HG03520 (cell line): ENCODE data around the gene PRLR.

Experiments used
- ATAC-seq: cut with Tn5 transposase; IDR thresholded peaks from one replicate; pipeline ENCODE4 v1.9.1; 2021; ENCODE audit warnings: mild to moderate bottlenecking, moderate library complexity; ENCODE audit not compliant: unreplicated experiment

Gene PRLR

GRCh38 chr5:35236770-35237169 is 6.5 kb upstream of the PRLR start:
- no peak for ATAC-seq

DNA sequence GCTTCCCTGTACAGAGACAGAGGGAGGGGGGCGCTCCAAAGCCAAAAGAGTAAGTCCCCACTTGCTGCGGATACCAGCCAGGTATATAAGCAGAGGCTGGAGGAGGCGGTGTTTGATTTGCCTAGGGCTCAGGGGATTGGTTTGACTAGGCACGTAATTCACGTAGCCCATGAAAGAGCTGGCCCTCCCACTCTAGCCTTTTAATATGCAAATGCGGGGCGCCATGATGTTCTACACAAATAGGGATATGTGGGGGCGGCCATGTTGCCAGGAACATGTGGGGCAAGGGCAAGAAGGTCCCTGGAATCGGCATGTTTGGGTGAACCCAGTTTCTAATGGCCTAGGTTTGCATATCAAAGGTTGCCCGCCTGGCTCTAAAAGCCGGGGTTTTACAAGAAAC is 3.3 kb upstream of the PRLR start:
- no peak for ATAC-seq

DNA sequence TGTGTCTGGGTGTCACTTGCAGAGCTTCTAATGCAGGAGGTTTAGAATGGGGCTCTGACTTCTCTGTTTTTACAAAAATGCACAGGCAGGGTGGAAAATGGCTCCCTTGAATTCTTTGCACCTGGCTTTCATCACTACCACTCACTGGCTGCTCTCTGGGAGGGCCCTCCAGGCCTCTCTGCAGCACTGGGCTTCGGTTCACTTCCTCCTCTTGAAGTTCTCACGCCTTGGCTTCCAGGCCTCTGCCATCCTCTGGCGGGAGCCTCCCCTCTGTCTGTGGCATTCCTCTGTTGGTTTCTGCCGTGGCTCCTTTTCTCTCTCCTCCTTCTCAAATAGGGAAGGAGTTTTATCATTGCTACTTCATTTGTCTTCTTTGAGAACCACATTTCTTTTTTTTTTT is 2.8 kb upstream of the PRLR start:
- ATAC-seq = no peak

DNA sequence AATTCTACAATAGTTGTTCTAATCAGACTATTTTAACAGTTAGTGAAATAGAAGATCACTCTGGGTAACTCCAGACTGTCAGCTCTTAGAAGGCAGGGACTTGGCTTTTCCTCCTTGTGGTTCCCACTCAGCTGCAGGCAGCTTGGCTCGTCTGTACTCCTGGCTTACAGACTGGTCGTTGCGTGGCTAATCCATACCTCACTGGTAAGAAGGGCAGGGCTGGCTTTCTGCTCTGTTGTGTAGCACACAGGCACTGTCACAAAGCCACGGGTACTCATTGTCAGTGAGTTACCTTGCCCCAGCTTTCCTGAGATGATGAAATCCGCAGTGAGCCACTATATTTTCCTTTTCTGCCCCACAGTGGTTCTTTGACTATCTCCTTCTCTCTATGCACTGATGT is 1.8 kb upstream of the PRLR start:
- ATAC-seq = no peak

GRCh38 chr5:35229076-35230037 is 930 bp downstream of the PRLR start:
- peak; percentile 54 for ATAC-seq

DNA sequence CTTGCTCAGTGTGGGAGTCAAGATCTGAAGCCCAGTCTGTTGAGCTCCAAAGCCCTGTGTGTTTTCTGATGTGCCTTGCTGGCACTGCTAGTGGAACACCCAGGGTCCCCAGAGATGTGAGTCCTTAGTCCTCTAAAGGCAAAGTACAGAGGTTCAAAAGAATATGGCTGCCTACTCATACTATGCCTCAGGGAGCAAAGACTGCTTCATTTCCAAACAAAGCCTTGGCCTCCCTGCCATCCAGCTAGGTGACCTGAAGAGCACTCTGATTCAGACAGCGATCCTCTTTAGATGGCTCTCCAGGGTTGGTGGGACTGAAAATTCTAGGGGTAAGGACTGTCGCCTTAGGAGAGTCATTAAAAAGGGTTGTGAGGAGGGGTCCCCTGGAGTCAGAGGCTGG is 2.0 kb downstream of the PRLR start:
- no peak for ATAC-seq

- ATAC-seq = no peak
These were observed 2.6 kb downstream of the PRLR start for GRCh38 chr5:35227720-35228119.

DNA sequence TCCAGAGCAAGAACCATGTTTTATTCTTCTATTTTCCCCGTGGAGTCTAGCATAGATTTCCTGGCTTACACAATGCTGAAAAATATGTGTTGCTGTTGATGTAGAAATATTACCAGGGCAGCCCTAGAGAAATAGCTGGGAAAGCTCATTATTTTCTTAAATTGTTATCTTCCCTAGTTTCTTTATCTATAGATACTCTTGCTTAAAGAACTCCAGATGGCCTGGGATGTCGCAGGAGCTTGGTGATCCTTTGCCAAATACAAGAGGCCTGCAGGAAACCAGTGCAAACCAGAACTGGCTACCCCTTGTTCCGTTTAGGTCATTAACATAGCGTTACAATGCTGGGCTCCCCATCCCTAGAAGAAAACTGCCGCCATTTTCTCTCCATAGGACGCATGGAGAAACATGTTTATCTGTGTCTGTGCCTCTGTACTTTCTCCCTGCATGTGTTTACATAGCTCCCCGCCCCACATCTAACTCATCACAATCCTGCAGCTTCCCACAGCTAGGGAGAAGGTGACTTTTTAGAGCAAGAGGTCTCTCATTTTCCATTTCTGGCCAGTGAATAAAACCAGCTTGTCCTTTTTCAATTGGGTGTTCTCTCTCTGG is 6.4 kb downstream of the PRLR start:
- no peak for ATAC-seq

DNA sequence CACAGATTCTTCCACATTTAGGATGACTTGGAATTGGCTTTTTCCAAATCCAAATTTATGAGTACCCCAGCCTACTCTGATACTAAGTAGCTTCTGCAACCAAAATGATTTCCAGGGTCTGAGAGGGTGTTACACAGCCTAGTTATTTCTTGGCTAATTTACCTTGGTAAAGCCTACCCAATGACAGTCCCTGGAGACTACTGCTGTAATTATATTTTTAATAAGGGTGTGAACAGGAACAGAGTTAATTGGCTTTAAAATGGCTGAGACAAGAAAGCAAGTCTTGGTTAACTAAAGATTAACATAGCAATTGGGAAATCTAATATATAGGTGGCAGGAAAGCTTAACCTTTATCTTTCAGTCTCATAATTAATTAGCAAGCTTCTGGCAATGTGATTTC is 9.3 kb downstream of the PRLR start:
- ATAC-seq = no peak

DNA sequence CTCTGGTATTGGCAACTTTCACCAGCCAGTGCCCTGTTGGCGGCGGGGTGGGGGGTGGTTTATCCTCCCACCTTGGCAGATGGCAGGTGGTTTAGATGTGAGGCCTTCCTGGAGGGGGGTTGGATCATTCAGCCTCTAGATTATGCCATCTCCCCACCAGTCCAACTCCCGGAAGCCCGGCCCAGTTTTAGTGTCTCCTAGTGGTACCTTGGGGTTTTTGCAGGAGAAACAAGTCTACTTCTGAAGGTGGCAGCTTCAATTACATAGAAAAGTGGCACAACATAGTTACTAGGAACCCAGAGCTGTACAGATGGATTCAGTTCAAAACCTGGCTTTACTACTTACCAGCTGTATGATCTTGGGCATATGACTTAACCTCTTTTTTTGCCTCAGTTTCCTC is 11.3 kb downstream of the PRLR start:
- ATAC-seq = no peak

DNA sequence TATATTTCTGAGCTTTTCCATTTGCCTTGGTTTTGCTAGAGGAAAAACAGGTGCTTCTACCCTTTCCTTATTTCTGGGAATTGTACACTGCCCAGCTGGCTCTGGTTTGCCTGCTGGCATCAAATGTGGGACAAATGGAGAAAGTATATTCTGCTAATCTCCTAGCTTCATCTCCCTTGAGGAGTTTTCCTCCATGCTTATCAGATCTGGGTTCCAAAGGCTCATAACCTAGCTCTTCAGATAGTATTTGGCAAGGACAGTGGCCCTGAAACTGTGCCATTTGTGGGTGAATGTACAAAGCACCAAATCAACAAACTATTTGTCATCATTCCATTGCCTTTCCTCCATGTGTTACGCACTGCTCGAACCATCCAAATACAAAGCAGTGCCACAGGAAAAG is 16.2 kb downstream of the PRLR start:
- no peak for ATAC-seq

- ATAC-seq = no peak
These were observed 16.7 kb downstream of the PRLR start for GRCh38 chr5:35213608-35214007.

DNA sequence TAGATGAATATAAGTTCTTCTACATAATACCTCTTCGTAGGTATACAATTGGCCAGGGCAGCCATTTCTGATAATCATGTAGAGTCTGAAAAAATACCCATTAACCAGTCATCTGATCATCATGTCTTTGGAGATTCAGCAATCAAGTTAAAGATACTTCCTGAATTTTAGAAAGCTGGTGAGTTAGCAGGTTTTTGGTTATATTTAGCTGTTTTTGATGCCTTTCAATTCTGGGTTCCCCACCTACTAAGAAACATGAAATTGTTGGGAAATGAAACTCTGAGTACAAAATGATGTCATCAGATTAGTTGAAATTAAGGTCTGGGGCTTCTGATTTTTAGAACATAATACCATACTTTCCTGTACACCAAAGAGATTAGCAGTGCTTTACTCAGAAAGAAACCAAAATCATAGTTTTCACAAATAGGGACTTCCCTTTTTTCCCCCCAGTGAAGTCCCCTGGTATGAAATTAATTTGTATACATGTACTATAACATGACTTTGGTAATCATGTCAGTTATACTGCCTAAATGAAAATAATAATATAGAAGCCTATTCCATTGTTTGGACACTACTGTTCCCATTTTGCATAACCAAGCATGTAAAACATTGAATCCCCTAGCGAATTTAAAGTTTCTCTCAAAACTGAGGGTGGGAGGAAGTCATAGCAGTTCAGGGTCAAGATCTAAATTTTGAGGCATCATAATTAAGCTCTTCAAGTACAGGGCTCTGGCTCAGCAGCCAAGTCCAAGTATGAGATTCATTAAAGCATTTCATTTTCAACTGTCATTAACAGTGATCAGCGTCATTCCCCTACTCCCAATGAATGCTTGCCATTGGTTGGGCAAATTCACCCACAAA is 17.9 kb downstream of the PRLR start:
- peak; percentile 63 for ATAC-seq

DNA sequence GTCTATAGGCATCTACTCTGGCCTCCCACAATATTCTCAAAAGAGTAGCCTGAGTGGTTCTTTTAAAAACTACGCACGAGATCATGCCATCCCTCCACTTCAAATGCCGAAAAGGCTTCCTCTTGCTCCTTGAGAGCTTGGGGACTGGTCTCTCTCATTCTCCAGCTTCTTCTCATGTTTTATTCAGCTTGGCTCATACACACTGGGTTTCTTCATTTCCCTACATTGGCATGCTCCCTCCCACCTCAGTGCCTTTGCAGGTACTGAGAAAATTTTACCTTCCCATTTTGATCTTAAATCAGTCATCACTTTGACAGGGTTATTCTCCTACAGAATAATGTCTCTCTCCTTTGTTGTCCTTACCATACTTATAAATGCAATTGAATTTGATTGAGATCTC is 20.4 kb downstream of the PRLR start:
- ATAC-seq = no peak

GRCh38 chr5:35205606-35206005 is 24.7 kb downstream of the PRLR start:
- ATAC-seq = no peak

- no peak for ATAC-seq
These were observed 25.1 kb downstream of the PRLR start for GRCh38 chr5:35205186-35205585.

DNA sequence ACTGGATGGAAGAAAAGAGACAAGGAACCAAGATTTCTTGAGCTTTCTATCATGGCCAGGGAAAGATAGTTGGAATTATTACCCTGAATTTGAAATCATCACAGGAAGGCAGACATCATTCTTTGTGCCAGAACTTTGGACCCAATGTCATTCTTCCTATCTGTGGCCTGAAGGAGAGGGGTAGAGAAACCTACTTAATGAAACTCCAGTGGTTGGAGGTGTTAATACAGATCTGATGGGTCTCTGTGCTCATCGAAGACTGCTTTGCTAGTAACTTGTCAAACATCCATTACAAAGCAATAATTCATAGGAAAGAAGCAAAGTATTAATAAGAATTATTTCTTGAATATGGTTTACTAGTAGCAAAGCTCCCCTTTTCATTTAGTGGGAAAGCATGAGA is 26.9 kb downstream of the PRLR start:
- ATAC-seq = no peak

DNA sequence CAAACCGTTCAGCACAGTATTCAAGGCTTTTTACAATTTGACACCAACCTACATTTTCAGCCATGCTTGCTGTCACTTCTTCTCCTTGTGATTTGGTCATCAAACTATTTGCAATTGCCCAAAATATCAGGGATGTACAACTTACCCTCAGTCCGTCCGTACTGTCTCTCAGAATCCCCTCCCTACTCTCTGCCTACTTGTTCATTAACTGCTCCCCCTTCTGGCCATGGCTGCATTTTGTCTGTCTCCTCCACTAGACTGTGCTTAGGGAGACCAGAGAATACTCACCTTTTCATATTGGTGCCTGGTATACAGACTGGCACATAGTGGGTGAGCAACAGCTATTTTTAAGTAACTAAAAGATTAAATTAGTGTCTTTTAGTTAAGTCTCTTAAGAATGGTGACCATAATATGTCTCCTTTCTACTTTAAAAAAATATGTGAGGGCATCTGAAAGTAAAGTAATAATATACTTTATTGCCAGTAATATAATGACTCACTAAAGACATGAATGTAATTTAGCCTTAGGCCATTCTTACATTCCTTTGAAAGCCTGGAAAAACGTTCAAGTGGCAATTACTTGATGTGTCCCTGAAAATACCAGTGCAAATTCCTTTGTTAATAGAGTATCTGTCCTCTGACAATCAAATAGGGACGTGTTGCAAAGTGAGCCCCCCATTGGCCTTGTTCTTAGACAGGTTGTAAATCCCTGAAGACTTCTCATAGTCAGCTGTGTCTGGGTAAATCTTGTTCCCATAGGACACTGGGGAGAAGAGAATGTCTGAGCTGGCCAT is 27.8 kb downstream of the PRLR start:
- ATAC-seq = no peak

DNA sequence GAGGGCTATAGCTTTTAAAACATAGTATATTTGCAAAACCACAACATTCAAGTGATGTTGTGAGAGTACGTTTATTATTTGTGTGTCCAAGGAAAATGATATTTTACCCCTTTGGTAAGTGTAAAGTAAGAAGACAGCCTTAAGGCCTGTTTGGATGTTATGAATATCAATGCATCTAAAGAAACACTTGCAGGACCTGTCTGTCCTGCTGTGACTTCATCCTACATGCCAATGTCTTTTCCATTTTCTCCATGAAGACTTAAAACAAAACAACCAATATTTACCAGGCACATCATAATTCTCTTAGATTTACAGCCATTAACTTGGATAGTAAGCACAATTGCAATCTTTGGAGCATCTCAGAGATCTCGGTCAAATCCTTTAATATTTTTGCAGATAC is 29.0 kb downstream of the PRLR start:
- ATAC-seq = no peak

DNA sequence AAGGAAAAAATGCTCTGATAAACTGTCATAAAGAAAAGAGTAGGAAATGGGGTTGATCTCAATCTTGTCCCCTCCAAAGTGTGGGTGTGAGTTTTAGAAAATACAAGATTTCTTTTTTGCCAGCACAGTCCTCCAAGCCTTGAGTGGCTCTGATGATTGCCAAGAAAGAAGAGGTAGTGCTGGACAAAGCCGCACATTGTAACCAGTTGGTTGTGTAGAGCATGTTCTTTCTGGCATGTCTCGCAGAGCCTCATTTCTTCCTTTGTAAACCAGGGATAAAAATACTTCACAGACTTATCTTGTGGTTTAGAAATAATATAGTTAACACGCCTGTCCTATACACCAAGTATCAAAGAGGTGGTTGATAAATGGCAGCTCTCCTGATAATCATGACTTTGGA is 30.4 kb downstream of the PRLR start:
- ATAC-seq = no peak

GRCh38 chr5:35198686-35199085 is 31.6 kb downstream of the PRLR start:
- ATAC-seq = no peak
